NCI-H146 treated with DMSO at 0.1 percent for 48 hours (cell line): Measurements from ENCODE around the gene FOXP2.
"Not testable (repeated sequence)": the region's sequence is repeated elsewhere in the genome, so short reads cannot be mapped to it uniquely, and the experiment has no call there.

ENCODE experiments used
- DNase-seq: peaks from one replicate; lab custom pipeline; 2025; ENCODE audit not compliant: unreplicated experiment; lab: John Stamatoyannopoulos, UW

The FOXP2 gene

DNA sequence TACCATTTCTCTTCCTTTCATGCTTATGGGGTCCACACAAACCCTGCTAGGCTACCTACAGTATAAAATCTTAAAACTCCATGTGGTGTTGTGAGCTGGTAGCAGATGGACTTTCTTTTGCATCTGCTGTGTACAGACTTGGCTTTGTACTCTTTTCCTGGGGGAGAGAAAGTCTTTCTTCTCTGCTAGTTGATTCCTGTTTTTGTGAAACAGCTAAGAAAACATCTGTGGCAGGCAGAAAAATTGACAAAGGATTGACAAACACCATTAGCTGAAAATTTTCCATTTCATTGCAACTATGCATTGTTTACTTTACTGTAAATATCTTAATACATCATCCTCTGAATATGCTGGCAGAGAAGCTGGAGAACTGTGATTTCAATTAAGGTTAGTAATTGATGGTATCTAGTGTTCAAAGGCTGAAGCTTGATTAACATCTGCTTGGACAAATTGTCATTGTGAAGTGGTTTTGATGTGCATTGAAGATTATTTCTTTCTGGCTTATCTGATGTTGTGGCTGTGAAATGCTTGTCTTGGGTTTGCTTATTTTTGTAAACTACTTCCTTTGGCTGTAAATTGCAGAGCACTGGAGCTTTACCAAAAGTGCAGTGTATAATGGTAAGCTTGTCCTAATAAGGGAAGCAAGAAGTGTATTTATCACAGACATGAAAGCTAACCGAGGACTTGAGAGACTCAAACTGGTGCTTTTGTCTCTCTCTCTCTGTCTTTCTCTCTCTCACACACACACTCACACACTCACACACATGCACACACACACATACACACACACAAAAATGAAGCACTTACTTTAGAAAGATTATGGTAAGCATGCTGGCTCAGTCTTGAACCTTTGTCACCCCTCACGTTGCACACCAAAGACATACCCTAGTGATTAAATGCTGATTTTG is at the start of gene FOXP2:
Gene FOXP2, plus strand, starts transcription at position 660 of the 908 bp plus-strand sequence. CDS start 11,697 bp downstream, outside the sequence.
- peak; percentile 79 for DNase-seq

DNA sequence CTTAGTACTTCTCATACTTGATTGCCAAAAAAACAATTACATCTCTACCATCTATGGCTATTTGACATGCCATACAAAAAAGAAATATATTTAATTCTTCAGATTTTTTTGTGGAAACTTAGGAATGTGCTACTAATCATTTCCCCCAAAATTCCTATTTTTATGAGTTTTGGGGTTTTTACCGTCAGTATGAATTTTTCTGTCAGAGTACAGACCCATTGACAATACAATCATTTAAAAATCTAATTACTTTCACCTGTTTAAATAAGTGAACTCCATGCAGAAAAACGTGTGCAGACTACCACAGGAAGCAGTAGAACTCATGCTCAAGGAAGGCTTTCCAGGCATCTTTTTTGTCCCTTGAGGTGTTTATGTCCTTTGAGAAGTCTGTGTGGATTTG is 48.8 kb upstream of the FOXP2 start:
- DNase-seq = no peak

DNA sequence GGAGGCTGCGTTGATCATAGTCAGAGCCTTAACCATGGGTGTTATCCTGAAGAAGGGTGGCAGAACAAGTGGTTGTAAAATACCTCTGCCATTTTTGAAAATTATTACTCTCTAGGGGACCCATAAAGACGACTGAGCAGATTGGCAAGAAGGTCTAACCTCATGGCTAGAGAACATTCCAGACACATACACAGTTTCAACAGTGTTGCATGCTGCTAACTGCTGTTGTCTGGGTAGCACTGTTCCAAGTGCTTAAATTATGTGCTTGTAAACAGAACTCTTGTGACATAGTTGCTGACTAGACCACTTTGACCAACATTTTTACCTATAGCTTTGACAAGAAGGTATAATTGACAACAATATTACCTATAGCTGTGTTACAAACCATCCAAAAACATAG is 46.1 kb upstream of the FOXP2 start:
- no peak for DNase-seq

- DNase-seq = no peak
Measured at GRCh38 chr7:114369294-114369693, 45.3 kb upstream of the FOXP2 start.

DNA sequence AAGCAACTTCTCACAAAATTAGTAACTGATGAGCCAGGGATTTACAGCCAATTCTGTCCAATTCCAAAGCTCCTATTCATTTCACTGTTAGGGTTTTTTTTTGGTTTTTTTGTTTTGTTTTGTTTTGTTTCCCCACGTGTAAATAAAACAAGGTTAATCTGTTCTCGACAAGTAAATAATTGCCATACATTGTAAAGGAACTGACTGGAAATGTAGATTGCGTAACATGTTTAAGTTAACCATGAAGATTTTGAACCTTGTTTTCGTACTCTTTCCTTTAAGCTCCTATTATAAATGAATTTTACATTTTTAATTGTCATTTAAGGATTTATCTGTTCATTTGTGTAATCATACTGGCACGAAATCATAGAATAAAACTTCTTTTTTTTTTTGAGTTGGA is 42.0 kb upstream of the FOXP2 start:
- DNase-seq = no peak

- DNase-seq = no peak
Measured at GRCh38 chr7:114375907-114376306, 38.7 kb upstream of the FOXP2 start.

DNA sequence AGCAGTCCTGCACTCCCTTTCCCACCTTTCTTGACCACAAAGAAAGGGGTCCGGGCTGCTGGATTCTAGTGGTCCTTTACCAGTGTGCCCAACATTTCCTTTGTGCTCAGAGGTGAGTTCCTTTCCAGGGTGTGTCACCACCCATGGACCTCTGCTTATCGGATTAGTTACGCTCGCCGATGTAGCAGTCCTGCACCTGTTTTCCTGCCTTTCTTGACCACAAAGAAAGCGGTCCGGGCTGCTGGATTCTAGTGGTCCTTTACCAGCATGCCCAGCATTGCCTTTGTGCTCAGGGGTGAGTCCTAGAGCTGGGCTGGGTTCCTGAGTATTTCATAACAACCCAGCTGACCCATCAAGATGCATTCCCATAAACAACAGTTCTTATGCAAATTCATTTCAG is 30.7 kb upstream of the FOXP2 start:
- not testable (repeated sequence) for DNase-seq

DNA sequence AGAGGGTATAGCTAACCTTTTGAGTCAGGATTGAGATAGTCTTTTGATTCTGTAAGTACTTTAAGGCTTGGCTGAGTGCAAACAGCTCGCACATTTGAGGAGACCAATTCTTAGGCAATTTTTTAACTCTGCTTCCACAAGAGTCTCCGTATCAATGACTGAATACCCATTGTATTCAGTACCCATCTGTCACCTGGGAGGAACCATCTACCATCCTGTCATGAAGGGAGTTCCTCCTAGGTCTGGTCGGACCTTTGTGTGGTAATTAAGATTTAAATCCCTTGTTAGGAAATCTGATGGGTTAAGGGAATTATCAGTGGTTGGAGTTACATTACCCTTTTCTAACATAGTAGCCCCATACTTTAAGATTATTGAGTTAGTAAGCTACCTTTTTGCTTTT is 30.3 kb upstream of the FOXP2 start:
- not testable (repeated sequence) for DNase-seq

DNA sequence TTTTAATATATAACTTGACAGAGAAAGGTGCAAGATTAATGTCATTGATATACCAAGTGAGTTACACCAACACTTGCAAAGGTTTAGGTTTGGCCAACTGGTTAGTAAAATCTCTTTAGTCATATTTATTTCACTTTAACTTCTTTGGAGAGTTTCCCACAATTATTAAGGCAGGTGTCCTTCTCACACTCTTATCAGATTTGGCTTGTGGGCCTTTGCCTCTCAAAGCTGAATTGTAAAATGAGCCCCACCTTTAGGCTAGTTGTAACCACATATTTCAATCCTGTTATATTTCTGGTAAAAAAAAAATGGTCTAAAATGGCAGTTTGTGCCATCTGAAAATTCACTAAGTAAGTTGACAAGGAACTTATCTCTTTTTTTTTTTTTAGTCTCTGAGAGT is 26.6 kb upstream of the FOXP2 start:
- no peak for DNase-seq

- no peak for DNase-seq
Measured at GRCh38 chr7:114392686-114393085, 21.9 kb upstream of the FOXP2 start.

DNA sequence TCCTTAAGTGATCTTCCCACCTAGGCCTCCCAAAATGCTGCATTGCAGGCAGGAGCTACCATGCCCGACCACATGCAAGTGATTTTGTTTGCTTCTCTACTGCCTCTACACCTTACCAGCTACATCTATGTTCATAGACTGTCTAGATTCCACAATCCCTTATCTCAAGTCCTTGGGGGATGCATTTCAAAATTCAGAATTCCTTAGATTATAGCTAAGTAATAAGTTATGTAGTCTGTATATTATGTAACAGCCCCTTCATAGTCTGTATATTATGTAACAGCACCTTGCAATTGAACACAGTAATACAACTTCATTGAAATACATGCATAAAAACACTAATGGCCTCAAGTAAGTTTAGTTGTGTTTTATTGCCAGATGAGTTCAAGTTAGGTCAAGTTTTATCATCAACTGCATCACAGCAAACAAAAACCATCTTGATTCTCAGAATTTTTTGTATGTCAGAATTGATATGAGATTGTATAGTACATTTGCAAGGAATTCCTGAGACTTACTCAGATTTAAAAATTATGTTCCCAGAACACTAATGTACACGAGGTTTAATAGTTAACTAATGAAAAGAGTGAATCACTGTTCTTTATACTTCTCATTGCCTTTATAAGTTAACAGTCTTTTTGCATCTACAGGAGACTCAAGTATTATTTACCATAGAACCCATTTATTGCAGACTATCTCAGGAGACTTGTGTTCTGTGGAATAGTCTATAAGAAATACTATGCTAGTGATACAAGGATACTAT is 11.6 kb upstream of the FOXP2 start:
- DNase-seq = no peak

DNA sequence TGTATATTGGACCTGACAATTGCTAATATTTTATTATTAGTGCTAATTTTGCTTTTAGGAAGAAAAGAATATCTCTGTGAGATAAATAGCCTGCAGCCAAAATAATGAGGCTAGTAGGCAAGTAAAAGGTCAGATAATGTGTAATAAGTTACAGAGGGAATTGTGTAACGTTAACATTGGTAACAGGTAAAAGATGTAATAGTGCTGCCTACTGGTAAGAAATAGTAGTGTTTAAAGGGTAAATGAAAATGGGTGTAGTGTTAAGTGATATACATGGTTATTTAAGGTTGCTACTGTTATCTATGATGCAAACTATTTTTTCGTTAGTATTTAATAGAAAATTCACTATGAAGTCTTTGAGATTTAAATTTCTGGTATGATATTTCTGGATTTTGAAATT is 9.2 kb upstream of the FOXP2 start:
- DNase-seq = peak; percentile 58

GRCh38 chr7:114409750-114410149 is 4.9 kb upstream of the FOXP2 start:
- no peak for DNase-seq

- peak; percentile 94 for DNase-seq
Measured at GRCh38 chr7:114412548-114412947, 2.1 kb upstream of the FOXP2 start.

- DNase-seq = no peak
Measured at GRCh38 chr7:114413761-114414155, 857 bp upstream of the FOXP2 start.

DNA sequence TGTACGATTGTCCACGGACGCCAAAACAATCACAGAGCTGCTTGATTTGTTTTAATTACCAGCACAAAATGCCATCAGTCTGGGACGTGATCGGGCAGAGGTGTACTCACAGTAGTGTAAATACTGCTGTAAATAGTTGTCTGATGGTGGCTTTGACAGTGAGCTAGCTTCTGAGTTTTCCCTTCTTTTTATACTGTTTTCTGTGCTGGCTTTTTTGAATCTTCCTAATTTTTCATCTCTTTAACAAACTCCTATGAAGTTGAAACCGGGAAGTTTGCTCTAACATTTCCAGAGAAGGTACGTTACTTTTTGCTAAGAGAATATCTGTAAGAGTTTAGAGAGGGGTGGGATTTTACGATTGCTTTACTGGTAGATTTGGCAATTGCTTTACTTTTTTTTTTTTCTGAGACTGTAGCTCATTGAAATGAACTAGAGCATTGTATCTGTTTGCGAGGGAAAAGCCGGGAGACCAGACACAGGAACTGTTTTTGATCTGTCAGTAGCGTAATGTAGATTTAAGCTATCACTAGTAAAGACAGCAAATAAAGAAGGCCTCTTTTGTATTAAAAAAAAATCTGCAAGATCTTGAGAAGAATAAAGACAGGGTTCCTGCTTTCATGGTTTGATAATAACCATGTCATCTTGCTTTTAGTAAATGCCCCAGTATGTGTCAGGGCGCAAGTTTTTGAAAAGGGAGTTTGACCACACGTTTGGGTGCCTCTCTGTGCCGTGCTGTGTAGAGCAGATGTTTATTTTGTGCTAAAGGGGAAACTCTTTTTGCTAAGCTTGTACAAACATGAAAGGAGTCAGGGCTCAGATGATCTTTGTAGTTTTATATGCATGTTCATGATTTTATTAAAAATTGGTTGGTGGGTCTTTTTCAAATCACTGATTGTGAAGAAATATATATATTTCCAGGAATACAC is 712 bp downstream of the FOXP2 start:
- peak; percentile 79 for DNase-seq

DNA sequence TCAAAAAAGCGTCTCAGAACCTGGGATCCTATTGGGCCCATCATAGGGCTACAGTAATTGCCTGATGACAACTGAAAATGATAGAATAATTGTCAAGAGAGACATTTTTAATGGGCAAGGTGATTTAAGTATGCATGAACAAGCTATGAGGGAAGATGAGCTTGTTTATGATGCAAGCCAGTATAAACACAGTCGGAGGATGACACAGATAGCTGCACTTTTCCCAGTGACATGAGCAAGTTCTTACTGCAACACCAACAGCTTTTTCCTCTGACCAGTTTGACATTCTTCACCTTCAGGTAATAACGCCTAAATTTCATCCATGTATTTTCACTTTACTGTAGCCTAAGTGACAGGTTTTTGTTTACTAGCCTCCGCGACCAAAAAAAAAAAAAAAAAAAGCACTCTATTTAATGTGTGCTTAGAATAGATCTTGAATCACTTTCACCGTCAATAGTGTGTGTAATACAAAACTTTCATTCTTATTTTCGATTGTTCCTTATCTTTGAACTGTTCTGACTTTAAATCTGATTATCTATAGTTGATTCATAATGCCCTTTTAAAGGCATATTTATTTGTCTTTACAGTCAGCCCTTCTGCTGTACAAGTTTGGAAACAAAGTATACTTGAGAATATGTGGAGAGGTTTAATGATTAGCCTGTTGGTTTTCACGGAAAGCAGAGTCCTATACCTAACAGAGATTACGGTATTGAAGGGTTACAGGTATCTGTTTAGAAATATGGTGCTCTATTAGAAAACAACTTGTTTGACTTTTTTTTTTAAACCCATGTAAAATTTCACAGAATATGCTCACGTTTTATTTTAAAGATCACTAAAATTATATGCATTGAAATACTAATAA is 1.7 kb downstream of the FOXP2 start:
- DNase-seq = peak; percentile 24

DNA sequence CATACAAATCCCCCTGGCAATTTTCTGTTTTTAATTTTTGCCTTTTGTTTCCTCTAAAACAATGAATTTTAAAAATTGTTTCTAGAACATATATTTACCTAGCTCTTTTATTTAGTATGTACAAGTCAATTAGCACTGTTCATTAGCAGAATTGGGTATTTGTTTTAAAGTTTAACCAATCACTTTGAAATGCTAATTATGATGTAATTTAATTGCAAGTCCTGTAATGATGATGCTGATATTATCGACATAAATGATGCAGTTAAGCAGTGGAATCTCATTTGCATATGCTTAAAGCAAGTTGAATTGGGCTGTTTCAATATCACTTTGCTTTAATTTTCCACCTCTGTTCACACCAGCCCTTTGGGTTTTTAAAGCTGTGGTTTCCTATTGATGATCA is 2.7 kb downstream of the FOXP2 start:
- no peak for DNase-seq

GRCh38 chr7:114418117-114418516 is 3.5 kb downstream of the FOXP2 start:
- DNase-seq = peak; percentile 84
